Osteoblast (primary cell): Measurements from ENCODE around the gene HFM1. TPM values are rescaled to one million over a fixed set of nuclear protein-coding genes. Genes with fewer than 3 reads are reported as not detected.
"Not testable (repeated sequence)": the region's sequence is repeated elsewhere in the genome, so short reads cannot be mapped to it uniquely, and the experiment has no call there.

ENCODE experiments used
- DNase-seq: peaks from one replicate; pipeline ENCODE4 v3.0.0; 2011; ENCODE audit warnings: low spot score, mixed read lengths; ENCODE audit not compliant: insufficient read length; ENCODE audit errors: missing footprints
- H2AFZ ChIP-seq: 2 replicates; pipeline ENCODE4 v1.6.0; 2011; ENCODE audit warnings: mild to moderate bottlenecking, low read length
- H3K27ac ChIP-seq: 2 replicates; pipeline ENCODE4 v1.5.1; 2011; ENCODE audit warnings: mild to moderate bottlenecking, low read depth, low read length, moderate library complexity
- H3K27me3 ChIP-seq: 2 replicates; pipeline ENCODE4 v1.6.0; 2012; ENCODE audit warnings: mild to moderate bottlenecking, control low read depth, inconsistent platforms, low read length, moderate library complexity; ENCODE audit not compliant: insufficient read depth
- H3K36me3 ChIP-seq: 2 replicates; pipeline ENCODE4 v1.5.1; 2011; ENCODE audit warnings: mild to moderate bottlenecking, low read length, control low read depth, moderate library complexity; ENCODE audit not compliant: insufficient read depth
- H3K4me1 ChIP-seq: 2 replicates; pipeline ENCODE4 v1.5.1; 2011; ENCODE audit warnings: mild to moderate bottlenecking, low read length, control low read depth, moderate library complexity; ENCODE audit not compliant: insufficient read depth
- H3K4me2 ChIP-seq: 2 replicates; pipeline ENCODE4 v1.6.0; 2011; ENCODE audit warnings: mild to moderate bottlenecking, low read length; ENCODE audit not compliant: insufficient read depth
- H3K4me3 ChIP-seq: fragments of 200-600 bp; sonication (generic); 3 replicates; pipeline ENCODE4 v1.5.1; 2012; ENCODE audit warnings: mild to moderate bottlenecking, low read length, inconsistent platforms; ENCODE audit not compliant: insufficient read depth
- H3K79me2 ChIP-seq: 2 replicates; pipeline ENCODE4 v1.6.0; 2012; ENCODE audit warnings: mild to moderate bottlenecking, low read length, control low read depth, inconsistent platforms; ENCODE audit not compliant: insufficient read depth
- H3K9me3 ChIP-seq: 2 replicates; pipeline ENCODE4 v1.5.1; 2011; ENCODE audit warnings: low read depth, low read length, control low read depth
- H4K20me1 ChIP-seq: 2 replicates; pipeline ENCODE4 v1.6.0; 2012; ENCODE audit warnings: mild to moderate bottlenecking, low read length, control low read depth; ENCODE audit not compliant: insufficient read depth
- CTCF ChIP-seq: IDR thresholded peaks from 2 replicates; pipeline ENCODE4 v1.5.1; 2011; ENCODE audit warnings: mild to moderate bottlenecking, low read depth, low read length, moderate library complexity; ENCODE audit errors: extremely low read depth
- total RNA-seq: library from RNA; depleted of rRNA; stranded (reverse); fragments of >200 nt; gene quantifications from 2 replicates; pipeline ENCODE4 v1.2.3, GENCODE V29; 2012

Gene HFM1
- total RNA-seq, 1 donor, result 0.36 TPM

GRCh38 chr1:91311672-91312071 lies 93.0 kb downstream of the HFM1 start:
- H3K27ac ChIP-seq, result no peak overlapping the region
- H3K4me3 ChIP-seq, result no peak overlapping the region
- H3K4me2 ChIP-seq, result no peak overlapping the region
- H4K20me1 ChIP-seq, result no peaks in the 10 kb centered on the region
- no peaks in the 10 kb centered on the region for H3K9me3 ChIP-seq
- no peaks in the 10 kb centered on the region for H3K4me1 ChIP-seq
- no peaks in the 10 kb centered on the region for H3K79me2 ChIP-seq
- DNase-seq, result no peak
- no peak for TF ChIP-seq CTCF
- no peaks in the 10 kb centered on the region for H3K36me3 ChIP-seq
- no peaks in the 10 kb centered on the region for H3K27me3 ChIP-seq
- H2AFZ ChIP-seq, result no peak overlapping the region

GRCh38 chr1:91308544-91308943 lies 96.1 kb downstream of the HFM1 start:
- Histone ChIP-seq H3K79me2 (no peaks in the 10 kb centered on the region), H3K4me3 (no peak overlapping the region), H3K27me3 (no peaks in the 10 kb centered on the region), H3K4me2 (no peak overlapping the region), H2AFZ (no peak overlapping the region), H3K36me3 (no peaks in the 10 kb centered on the region), H3K9me3 (no peaks in the 10 kb centered on the region), H3K4me1 (no peaks in the 10 kb centered on the region), H3K27ac (no peak overlapping the region), H4K20me1 (no peaks in the 10 kb centered on the region)
- no peak for DNase-seq
- TF ChIP-seq CTCF, result no peak

GRCh38 chr1:91307784-91308409 lies 96.7 kb downstream of the HFM1 start:
- Histone ChIP-seq H3K79me2 (no peaks in the 10 kb centered on the region), H3K36me3 (no peaks in the 10 kb centered on the region), H3K27me3 (no peaks in the 10 kb centered on the region), H4K20me1 (no peaks in the 10 kb centered on the region), H3K9me3 (no peaks in the 10 kb centered on the region), H3K27ac (no peak overlapping the region), H3K4me3 (no peak overlapping the region), H2AFZ (no peak overlapping the region), H3K4me2 (no peak overlapping the region), H3K4me1 (no peaks in the 10 kb centered on the region)
- no peak for DNase-seq
- TF ChIP-seq CTCF, result no peak

DNA sequence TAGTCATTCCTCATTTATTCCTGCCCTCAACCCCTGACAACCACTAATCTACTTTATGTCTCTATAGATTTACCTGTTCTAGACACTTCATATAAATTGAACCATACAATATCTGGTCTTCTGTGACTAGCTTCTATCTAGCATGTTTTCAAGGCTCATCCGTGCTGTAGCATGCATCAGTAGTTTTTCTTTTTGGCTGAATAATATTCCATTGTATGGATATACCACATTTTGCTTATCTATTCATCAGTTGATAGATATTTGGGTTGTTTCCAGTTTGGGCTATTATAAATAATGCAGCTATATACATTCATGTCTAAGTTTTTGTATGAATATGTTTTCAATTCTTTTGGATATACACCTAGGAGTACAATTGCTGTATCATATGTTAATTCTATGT lies 101.5 kb downstream of the HFM1 start:
- Histone ChIP-seq H3K79me2 (no peaks in the 10 kb centered on the region), H3K27me3 (no peaks in the 10 kb centered on the region), H3K4me3 (no peak overlapping the region), H4K20me1 (no peaks in the 10 kb centered on the region), H2AFZ (no peak overlapping the region), H3K27ac (no peak overlapping the region), H3K4me2 (no peak overlapping the region), H3K4me1 (no peaks in the 10 kb centered on the region), H3K36me3 (no peaks in the 10 kb centered on the region), H3K9me3 (no peaks in the 10 kb centered on the region)
- no peak for DNase-seq
- no peak for TF ChIP-seq CTCF

DNA sequence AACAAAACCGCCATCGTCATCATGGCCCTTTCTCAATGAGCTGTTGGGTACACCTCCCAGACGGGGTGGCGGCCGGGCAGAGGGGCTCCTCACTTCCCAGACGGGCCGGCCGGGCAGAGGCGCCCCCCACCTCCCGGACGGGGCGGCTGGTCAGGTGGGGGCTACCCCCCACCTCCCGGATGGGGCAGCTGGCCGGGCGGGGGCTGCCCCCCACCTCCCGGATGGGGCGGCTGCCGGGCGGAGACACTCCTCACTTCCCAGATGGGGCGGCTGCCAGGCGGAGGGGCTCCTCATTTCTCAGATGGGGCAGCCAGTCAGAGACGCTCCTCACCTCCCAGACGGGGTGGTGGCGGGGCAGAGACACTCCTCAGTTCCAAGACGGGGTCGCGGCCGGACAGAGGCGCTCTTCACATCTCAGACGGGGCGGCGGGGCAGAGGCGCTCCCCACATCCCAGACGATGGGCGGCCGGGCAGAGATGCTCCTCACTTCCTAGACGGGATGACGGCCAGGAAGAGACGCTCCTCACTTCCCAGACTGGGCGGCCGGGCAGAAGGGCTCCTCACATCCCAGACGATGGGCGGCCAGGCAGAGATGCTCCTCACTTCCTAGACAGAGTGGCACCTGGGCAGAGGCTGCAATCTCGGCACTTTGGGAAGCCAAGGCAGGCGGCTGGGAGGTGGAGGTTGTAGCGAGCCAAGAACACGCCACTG lies 115.6 kb downstream of the HFM1 start:
- H3K9me3 ChIP-seq, H2AFZ ChIP-seq, H3K27me3 ChIP-seq, H3K79me2 ChIP-seq, H3K4me3 ChIP-seq, H4K20me1 ChIP-seq, DNase-seq, H3K36me3 ChIP-seq, H3K4me2 ChIP-seq, H3K4me1 ChIP-seq, H3K27ac ChIP-seq: not testable (repeated sequence)

- DNase-seq, H3K4me1 ChIP-seq, H3K27ac ChIP-seq, H2AFZ ChIP-seq, H3K27me3 ChIP-seq, H3K4me2 ChIP-seq, H4K20me1 ChIP-seq, H3K9me3 ChIP-seq, H3K36me3 ChIP-seq, H3K79me2 ChIP-seq, H3K4me3 ChIP-seq: not testable (repeated sequence)
These were observed 117.7 kb downstream of the HFM1 start for GRCh38 chr1:91286962-91287317.
